GM19099 (cell line): ENCODE data around the gene CRIM1.

Experiments
- POLR2A ChIP-seq: IDR thresholded peaks from 3 replicates; pipeline ENCODE4 v1.6.1; 2011; ENCODE audit warnings: low read depth; ENCODE audit not compliant: insufficient read length; ENCODE audit errors: extremely low read depth

The CRIM1 gene

DNA sequence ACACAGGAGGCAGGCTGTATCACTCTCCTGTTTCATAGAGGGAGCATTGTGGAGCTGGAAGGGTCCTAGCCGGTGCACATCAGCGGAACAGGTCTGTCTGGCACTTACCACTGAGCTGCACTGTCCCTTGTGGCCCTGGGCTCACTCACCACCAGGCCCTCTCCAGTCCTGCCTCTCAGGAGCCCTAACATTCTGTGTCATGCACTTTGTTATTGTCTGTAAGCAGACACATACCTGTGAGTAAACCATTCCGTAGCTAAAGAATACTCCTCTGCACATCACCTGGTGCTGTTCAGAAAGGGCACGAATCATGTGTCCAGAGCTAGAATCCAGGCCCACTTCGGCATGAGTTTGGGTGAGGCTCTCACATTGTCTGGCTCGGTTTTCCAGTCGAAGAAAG, 93.6 kb downstream of the CRIM1 start:
- TF ChIP-seq POLR2A: no peak

- no peak for TF ChIP-seq POLR2A
Observed at GRCh38 chr2:36449943-36450392, 94.4 kb downstream of the CRIM1 start.

DNA sequence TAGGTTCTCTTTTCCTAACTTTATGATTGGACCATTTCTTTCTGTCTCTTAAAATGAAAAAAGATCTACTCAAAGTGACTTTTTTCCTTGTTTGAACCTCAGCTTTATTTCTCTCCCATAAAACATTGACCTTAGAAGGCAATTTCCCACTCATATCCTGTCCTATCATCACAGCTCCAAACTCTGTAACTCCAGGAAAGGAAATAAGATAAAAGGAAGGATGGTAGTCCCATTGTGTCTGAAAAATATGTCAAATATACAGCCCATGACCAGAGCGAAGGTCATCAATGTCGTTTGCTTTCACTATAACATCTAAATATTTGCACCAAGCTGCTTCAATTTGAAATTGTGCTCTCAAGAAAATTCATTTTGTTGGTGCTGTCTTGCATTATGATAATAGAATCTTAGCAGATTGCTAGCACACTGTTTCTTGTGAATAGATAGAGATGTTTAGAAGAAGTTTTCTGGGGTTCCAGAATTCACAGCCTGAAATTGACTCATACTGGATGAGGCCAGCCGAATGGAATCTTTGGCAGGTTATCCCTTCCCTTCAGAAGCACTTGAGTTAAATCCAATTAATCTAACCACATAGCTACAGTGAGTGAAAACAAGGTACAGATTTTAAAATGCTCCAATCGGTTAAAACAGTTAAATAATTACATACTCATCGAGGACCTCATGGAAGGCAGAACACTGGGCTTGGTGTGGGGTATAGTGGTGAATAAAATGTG, 95.1 kb downstream of the CRIM1 start:
- TF ChIP-seq POLR2A: no peak

DNA sequence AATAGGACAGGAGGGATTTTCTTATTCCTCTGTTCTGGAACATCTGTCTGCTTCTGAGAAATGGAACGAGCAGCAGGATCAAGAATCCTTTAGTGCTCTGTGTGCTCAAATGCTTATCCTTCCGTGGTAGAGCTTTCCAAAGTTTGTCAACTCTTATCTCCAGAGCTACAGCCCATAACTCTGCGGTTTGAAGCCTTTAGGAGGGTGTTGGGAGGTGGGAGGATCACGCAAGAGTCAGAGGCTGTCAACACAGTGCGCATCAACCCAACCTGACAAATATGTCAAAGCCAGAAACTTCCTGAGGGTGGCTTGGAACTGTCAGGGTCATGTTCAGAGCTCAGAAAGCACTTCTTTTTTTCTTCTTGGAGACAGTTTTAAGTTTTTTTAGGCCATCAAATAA, 95.9 kb downstream of the CRIM1 start:
- no peak for TF ChIP-seq POLR2A

- TF ChIP-seq POLR2A: no peak
Observed at GRCh38 chr2:36452260-36452659, 96.7 kb downstream of the CRIM1 start.

GRCh38 chr2:36453652-36454051, 98.1 kb downstream of the CRIM1 start:
- no peak for TF ChIP-seq POLR2A

- TF ChIP-seq POLR2A: no peak
Observed at GRCh38 chr2:36455011-36455410, 99.4 kb downstream of the CRIM1 start.

GRCh38 chr2:36455788-36456187, 100.2 kb downstream of the CRIM1 start:
- TF ChIP-seq POLR2A: no peak

DNA sequence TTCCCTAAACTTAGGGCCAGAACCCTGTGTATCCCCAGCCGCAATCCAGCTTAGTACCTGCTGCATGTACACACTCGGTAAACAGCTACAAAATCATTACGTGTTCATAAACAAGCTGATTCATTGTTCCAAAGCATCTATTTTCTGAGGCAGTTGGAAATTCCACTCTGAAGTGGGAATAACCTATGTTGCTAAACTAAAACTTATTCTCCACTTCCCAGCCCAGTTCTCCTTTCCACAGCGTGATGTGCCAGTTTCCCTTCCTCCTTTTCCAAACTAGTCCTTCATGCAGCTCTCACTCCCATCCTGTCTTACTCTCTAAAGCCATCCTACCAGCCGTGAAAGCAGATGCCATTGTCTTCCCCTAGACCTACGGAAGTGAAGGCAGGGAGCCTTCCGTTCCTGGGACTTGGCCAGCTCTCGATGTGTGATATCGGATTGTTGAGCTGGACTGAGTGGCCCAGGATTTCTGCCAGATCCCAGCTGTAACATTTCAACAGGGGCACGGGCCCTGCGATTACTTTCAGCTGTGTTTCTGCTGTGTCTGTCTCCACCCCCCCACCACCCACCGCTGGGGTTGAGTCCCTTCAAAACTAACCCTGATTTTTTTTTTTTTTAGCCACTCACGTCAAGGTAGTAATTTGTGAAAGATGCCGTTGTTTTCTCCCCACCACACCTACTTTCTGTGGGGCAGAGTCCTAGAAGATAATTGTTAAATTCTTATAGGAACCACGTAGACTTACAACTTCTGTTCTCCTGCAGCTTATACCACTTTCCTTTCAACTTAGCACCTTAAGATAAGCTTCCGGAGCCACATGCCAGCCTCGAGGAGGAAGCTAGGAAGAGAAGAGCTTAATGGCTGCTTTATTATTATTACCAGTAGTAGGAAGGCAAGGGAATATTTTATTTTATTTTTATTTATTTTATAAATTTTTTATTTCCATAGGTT, 100.9 kb downstream of the CRIM1 start:
- TF ChIP-seq POLR2A: no peak

- TF ChIP-seq POLR2A: no peak
Observed at GRCh38 chr2:36458106-36458505, 102.5 kb downstream of the CRIM1 start.

- TF ChIP-seq POLR2A: no peak
Observed at GRCh38 chr2:36459725-36460137, 104.2 kb downstream of the CRIM1 start.

DNA sequence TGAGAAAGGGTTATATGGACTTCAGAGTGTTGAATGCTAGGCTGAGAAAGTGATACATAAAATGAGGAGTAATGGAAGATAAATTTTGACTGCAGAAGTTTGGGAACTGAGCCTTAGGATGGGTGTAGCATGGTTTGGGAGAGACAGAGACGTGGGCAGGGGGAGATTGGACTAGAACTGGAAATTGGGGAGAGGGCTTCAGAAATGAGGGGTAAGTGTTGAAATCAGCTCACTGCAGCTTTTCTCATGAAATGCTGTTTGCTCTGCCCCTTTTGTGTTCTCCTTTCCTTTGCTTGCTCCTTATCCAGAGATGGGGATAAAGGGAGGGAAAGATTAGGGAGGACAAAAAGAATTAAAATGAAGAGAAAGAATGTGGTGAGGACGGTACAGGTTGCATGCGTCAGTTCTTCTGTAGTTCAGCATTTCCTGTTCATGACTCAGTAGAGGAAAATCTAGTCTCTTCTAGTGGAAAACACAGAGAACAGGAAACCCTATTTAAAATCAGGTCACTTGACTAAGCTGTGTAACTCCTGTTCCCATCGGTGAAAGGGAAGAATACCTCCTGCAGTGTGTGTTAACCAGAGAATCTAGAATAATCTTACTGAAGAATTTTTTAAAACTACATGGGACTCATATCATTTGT, 105.6 kb downstream of the CRIM1 start:
- TF ChIP-seq POLR2A: no peak

GRCh38 chr2:36462311-36462935, 106.8 kb downstream of the CRIM1 start:
- TF ChIP-seq POLR2A: no peak

DNA sequence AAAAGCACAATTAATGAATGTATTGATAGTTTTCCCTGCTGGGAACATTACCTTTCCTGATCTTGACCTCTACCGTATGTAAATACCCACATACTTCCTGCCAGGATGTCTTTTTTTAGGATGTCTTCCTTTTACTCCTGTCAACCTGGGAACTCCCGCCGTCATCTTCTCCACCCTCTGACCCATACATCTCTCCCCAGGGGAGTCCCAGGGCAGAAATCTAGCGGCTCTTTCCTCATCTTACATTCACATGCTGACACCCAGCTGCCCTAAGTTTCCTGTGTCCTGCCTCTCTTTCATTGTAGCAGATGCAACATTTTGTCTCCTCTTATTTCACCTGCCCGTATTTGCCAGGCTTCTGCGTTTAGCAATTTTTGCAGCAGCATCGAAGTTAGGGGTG, 107.8 kb downstream of the CRIM1 start:
- no peak for TF ChIP-seq POLR2A
